ENCODE results near the gene NAA16.
A peak's percentile ranks its signal among the peaks of the same experiment; 100 is the strongest.

NAA16 gene

DNA sequence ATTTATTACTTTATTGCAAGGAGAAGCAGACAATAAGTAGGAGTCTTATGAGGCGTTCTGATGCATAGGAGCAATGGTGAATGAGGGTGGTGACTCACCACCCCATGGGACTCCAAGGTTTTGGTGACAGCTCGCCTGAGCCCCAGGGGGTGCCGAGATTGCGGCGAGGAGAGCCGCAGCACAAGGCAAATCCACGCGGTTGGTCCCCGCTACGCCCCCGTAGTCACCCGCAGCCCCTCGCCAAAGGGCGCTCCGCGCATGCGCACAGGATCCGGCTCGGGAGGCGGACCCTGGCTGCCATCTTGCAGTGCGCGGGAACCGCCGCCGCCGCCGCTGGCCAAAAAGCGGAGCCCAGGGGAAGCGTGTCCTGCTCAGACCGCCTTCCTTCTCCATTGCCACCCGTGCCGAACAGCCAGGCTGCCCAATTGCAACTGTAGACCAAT is at the start of gene NAA16:
NAA16 (plus strand) TSS at position 305 of the 443 bp plus-strand sequence. CDS start 262 bp downstream, outside the sequence.
- TF ChIP-seq, protein P1, sequence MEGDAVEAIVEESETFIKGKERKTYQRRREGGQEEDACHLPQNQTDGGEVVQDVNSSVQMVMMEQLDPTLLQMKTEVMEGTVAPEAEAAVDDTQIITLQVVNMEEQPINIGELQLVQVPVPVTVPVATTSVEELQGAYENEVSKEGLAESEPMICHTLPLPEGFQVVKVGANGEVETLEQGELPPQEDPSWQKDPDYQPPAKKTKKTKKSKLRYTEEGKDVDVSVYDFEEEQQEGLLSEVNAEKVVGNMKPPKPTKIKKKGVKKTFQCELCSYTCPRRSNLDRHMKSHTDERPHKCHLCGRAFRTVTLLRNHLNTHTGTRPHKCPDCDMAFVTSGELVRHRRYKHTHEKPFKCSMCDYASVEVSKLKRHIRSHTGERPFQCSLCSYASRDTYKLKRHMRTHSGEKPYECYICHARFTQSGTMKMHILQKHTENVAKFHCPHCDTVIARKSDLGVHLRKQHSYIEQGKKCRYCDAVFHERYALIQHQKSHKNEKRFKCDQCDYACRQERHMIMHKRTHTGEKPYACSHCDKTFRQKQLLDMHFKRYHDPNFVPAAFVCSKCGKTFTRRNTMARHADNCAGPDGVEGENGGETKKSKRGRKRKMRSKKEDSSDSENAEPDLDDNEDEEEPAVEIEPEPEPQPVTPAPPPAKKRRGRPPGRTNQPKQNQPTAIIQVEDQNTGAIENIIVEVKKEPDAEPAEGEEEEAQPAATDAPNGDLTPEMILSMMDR (IDR thresholded peaks at IDR 0.05), result no peak
- H3K4me1 Mint-ChIP-seq, result peaks cover 36% of the 10 kb centered on the region
- DNase-seq, result peak; percentile 97
- H3K27me3 Mint-ChIP-seq (ENCODE audit: low read depth, poor library complexity), result peaks cover 7% of the 10 kb centered on the region
- H3K36me3 Mint-ChIP-seq (ENCODE audit: low read depth), result peaks cover 6% of the 10 kb centered on the region
- H3K27ac Mint-ChIP-seq, result peak within 1 kb of the TSS; percentile 90
- H3K4me3 Mint-ChIP-seq, result peak within 1 kb of the TSS; percentile 98
- H3K9me3 Mint-ChIP-seq, result peaks cover 3% of the 10 kb centered on the region

DNA sequence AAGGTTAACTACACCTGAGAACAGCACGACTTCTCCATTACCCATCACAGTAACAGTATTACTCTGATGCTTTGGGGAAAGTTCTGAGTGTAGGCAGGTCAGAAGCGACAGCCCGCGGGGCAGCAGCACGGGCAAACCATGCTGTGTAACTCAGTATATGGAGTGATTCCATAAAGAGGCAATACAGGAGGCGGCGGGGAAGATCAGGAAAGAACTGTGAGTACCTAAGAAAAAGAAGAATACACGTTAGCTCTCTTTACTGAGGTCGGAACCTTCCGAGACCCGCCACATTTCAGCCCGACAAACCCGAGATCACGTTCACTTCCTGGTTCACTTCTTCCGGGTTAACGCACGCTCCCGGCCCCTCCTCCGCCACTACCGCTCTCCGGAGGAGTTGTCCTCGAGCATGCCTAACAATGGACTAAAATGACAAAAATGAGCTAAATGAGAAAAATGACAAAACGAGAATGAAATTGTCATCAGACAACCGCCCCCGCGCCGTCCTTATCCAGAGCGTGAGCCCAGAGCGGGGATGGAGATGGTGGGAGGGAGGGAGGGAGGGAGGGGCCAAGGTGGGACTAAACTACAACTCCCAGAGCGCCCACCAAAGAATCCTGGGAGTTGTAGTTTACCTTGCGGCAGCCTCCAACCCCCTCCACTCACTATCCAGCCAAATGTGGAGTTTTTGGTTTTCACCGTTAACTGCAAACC is 47.7 kb upstream of the NAA16 start, which contains the start of gene MTRF1:
MTRF1 (minus strand) TSS at position 316 of the 711 bp plus-strand sequence. CDS start 2,669 bp downstream, outside the sequence.
- Mint-ChIP-seq H3K27ac (peak within 1 kb of the TSS; percentile 20), H3K4me1 (peaks cover 9% of the 10 kb centered on the region), H3K4me3 (peak within 1 kb of the TSS; percentile 98), H3K27me3 (ENCODE audit: low read depth, poor library complexity) (peaks cover 4% of the 10 kb centered on the region), H3K36me3 (ENCODE audit: low read depth) (peaks cover 41% of the 10 kb centered on the region), H3K9me3 (peaks cover 39% of the 10 kb centered on the region)
- DNase-seq, result peak; percentile 66
- TF ChIP-seq, protein P1 (IDR thresholded peaks at IDR 0.05), result no peak

DNA sequence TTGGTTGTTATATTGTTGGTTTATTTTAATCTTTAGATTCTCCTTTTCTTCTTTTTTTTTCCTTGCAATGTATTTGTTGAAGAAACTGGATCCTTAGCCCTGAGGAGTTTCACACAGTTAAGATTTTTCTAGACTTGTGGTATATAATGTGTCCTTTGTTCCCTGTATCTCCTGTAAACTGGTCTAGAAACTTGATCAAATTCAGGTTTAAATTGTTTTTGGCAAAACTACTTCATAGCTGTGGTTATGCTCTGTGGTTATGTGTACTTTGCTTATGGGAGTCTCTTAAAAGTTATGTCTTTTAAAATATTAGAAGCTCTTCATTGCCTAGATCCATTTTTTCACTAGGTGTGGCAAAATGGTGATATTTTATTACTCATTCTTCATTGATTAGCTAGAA is 44.0 kb upstream of the NAA16 start:
- TF ChIP-seq, protein P1 (IDR thresholded peaks at IDR 0.05), result no peak
- Mint-ChIP-seq H3K9me3 (peaks cover 60% of the 10 kb centered on the region), H3K36me3 (ENCODE audit: low read depth) (peaks cover 18% of the 10 kb centered on the region), H3K4me1 (peaks cover 9% of the 10 kb centered on the region), H3K4me3 (no peak overlapping the region), H3K27ac (no peak overlapping the region), H3K27me3 (ENCODE audit: low read depth, poor library complexity) (peaks cover 4% of the 10 kb centered on the region)
- no peak for DNase-seq

DNA sequence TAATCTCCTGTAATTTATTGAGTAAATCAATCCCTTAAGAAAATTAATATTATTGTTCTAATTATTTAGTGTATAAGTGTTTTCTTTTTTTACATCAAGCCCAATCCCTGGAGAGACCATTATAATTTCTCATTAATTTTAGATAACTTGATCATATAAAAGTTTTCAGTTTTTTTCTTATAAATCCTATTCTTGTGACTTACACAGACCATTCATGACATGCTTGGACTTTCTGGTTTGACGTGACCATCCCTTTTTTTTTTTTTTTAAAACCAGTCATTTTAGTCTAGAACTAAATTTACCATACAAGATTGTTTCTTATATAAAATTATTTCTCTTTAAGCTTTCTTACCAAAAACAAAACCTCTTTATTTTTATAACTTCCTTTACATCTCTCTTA is 42.3 kb upstream of the NAA16 start:
- Mint-ChIP-seq H3K27ac (no peak overlapping the region), H3K4me3 (no peak overlapping the region), H3K36me3 (ENCODE audit: low read depth) (peaks cover 18% of the 10 kb centered on the region), H3K27me3 (ENCODE audit: low read depth, poor library complexity) (peaks cover 8% of the 10 kb centered on the region), H3K9me3 (peaks cover 63% of the 10 kb centered on the region), H3K4me1 (no peaks in the 10 kb centered on the region)
- TF ChIP-seq, protein P1 (IDR thresholded peaks at IDR 0.05), result no peak
- DNase-seq, result peak; percentile 3

DNA sequence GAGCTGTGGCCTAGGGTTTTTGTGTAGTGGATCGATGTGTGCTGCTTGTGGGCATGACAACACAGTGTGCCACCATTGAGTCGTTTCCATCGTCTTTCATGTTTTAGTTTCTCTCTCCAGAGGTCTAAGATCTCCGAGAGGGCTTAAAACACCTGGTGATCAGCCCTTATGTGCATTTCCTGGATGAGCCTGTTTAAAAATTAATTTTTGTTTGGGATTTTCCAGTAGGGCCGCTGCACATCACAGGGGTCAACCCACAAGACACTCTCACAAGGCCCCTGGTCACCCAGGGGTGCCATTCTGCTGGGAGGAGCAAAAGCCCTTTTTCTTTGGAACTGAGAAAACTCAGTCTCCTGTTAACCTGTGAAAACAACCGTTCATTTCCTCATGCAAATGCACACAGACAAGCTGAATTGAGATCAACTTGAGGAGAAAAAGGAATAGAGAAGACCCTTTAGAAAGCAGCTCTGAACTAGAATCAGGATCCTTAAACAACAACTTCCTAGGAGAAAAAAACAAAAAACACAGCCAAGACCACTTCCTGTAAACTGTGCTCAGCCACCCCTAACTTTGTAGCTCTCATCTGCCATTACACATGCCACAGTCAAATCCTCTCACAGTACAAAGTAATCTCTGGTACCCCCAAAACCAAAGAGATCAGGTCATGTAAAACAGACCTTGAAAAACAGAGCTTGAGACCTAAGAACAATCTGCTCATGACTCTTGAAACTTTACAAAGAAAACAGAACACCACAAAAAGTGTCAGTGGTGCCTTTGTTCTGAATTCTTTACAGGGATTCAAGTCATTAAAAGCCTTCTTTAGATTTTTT is 39.4 kb upstream of the NAA16 start:
- TF ChIP-seq, protein P1 (IDR thresholded peaks at IDR 0.05), result no peak
- peaks cover 46% of the 10 kb centered on the region for H3K9me3 Mint-ChIP-seq
- H3K4me3 Mint-ChIP-seq, result no peak overlapping the region
- no peak for DNase-seq
- H3K27me3 Mint-ChIP-seq (ENCODE audit: low read depth, poor library complexity), result peaks cover 6% of the 10 kb centered on the region
- H3K27ac Mint-ChIP-seq, result no peak overlapping the region
- H3K4me1 Mint-ChIP-seq, result no peaks in the 10 kb centered on the region
- peaks cover 18% of the 10 kb centered on the region for H3K36me3 Mint-ChIP-seq (ENCODE audit: low read depth)
